HepG2 (cell line): ENCODE data around the gene TMC2. TPM values are rescaled to one million over a fixed set of nuclear protein-coding genes. Genes with fewer than 3 reads are reported as not detected.

Experiments used
- DPF2 ChIP-seq: sonication (generic); formaldehyde crosslinking; IDR thresholded peaks from 2 replicates; pipeline ENCODE4 v1.4.0; 2020; ENCODE audit warnings: mild to moderate bottlenecking, low read depth, missing genetic modification reagents, borderline replicate concordance
- HNF4G ChIP-seq, 2 experiments: sonication (generic) in 1 of 2; formaldehyde crosslinking in 1 of 2; IDR thresholded peaks; 2 replicates each; pipeline versions ENCODE4 v1.4.0 to v1.6.1; 2011 to 2020; ENCODE audit warnings: borderline replicate concordance in 2 of 2, low read depth in 2 of 2, mild to moderate bottlenecking in 2 of 2, low read length in 1 of 2, missing genetic modification reagents in 1 of 2, moderate library complexity in 1 of 2
- MATR3 ChIP-seq: sonication (generic); formaldehyde crosslinking; IDR thresholded peaks from 2 replicates; pipeline ENCODE4 v1.4.0; 2020; ENCODE audit warnings: missing genetic modification reagents
- MTF1 ChIP-seq: sonication (generic); formaldehyde crosslinking; IDR thresholded peaks from 2 replicates; pipeline ENCODE4 v1.5.0; 2020; ENCODE audit warnings: missing genetic modification reagents
- NPAS2 ChIP-seq: sonication (generic); formaldehyde crosslinking; IDR thresholded peaks from 2 replicates; pipeline ENCODE4 v1.8.0; 2022; ENCODE audit warnings: mild to moderate bottlenecking, missing genetic modification reagents, borderline replicate concordance
- PAF1 ChIP-seq: IDR thresholded peaks from 2 replicates; pipeline ENCODE4 v1.6.1; 2016; ENCODE audit warnings: missing genetic modification reagents, missing compliant biosample characterization
- POLR2G ChIP-seq: fragments of 200-400 bp; formaldehyde crosslinking; IDR thresholded peaks from 2 replicates; pipeline ENCODE4 v1.6.1; 2018; ENCODE audit warnings: mild to moderate bottlenecking, low read depth, low read length, moderate library complexity
- SP1 ChIP-seq, 2 experiments: fragments of 450-650 bp in 1 of 2; sonication (generic) in 1 of 2; formaldehyde crosslinking in 1 of 2; IDR thresholded peaks; 2 replicates each; pipeline versions ENCODE4 v1.4.0 to v1.6.1; 2016 to 2020; ENCODE audit warnings: missing genetic modification reagents in 1 of 2
- ZBTB34 ChIP-seq: sonication (generic); formaldehyde crosslinking; IDR thresholded peaks from 2 replicates; pipeline ENCODE4 v1.8.0; 2022; ENCODE audit warnings: mild to moderate bottlenecking, missing genetic modification reagents
- ZNF138 ChIP-seq: sonication (generic); formaldehyde crosslinking; IDR thresholded peaks from 2 replicates; pipeline ENCODE4 v1.5.0; 2020; ENCODE audit warnings: mild to moderate bottlenecking, low read depth, missing genetic modification reagents
- ZNF318 ChIP-seq: sonication (generic); formaldehyde crosslinking; IDR thresholded peaks from 2 replicates; pipeline ENCODE4 v1.4.0; 2020; ENCODE audit warnings: mild to moderate bottlenecking, missing genetic modification reagents
- ZNF614 ChIP-seq: IDR thresholded peaks from 2 replicates; pipeline ENCODE4 v1.6.1; 2018; ENCODE audit warnings: missing biosample characterization, missing genetic modification reagents, inconsistent platforms, borderline replicate concordance
- ZNF652 ChIP-seq: IDR thresholded peaks from 2 replicates; pipeline ENCODE4 v1.6.1; 2016; ENCODE audit warnings: low read depth, borderline replicate concordance
- ZNF784 ChIP-seq: sonication (generic); formaldehyde crosslinking; IDR thresholded peaks from 2 replicates; pipeline ENCODE4 v1.5.1; 2020; ENCODE audit warnings: missing genetic modification reagents, mild to moderate bottlenecking, borderline replicate concordance
- ZNF839 ChIP-seq: sonication (generic); formaldehyde crosslinking; IDR thresholded peaks from 2 replicates; pipeline ENCODE4 v1.4.0; 2020; ENCODE audit warnings: missing genetic modification reagents, mild to moderate bottlenecking, borderline replicate concordance
- ZSCAN30 ChIP-seq: sonication (generic); formaldehyde crosslinking; IDR thresholded peaks from 2 replicates; pipeline ENCODE4 v1.5.0; 2020; ENCODE audit warnings: mild to moderate bottlenecking, missing genetic modification reagents
- polyA plus RNA-seq, 8 experiments: library from polyadenylated mRNA; depleted of rRNA in 3 of 8; stranded (reverse) in 7 of 8; unstranded in 1 of 8; fragments of >200 nt; fragmentation: Illumina TruSeq in 4 of 8; extraction: Trizol in 4 of 8; gene quantifications; 2 replicates each; pipeline versions ENCODE4 v1.2.1 to v1.2.3, GENCODE V29; 2011 to 2016; ENCODE audit warnings: low read depth in 4 of 8, missing spikeins in 1 of 8, mixed read lengths in 1 of 8; ENCODE audit not compliant: insufficient read depth in 1 of 8
- total RNA-seq, 5 experiments: library from RNA; depleted of rRNA; stranded (reverse); fragments of >200 nt; fragmentation: Illumina TruSeq; extraction: Trizol; gene quantifications; 2 replicates each; pipeline ENCODE4 v1.2.3, GENCODE V29; 2016; ENCODE audit warnings: low read depth in 1 of 5

TMC2 gene
- total and polyA plus RNA-seq, 2 of the 13 experiments (the other 11 are each of a cell fraction or from before 2014, with no cell fraction given) = not detected

GRCh38 chr20:2663887-2664719, 127.7 kb downstream of the TMC2 start, which contains the start of gene IDH3B (continued):
- TF ChIP-seq ZNF318 (CRISPR knock-in tag) = peak; percentile 47; the same call in 1 of the 2 replicates
- no peak; the same call in 1 of the 2 replicates for TF ChIP-seq ZNF138 (CRISPR knock-in tag)
- TF ChIP-seq POLR2G = peak; percentile 99
- TF ChIP-seq SP1 (IDR thresholded peaks at IDR 0.05) = no peak
- peak; percentile 87 for TF ChIP-seq SP1 (CRISPR knock-in tag; IDR thresholded peaks at IDR 0.05)
- peak; percentile 51; the same call in 1 of the 2 replicates for TF ChIP-seq HNF4G (IDR thresholded peaks at IDR 0.05; ENCODE audit: borderline replicate concordance, low read depth, low read length)
- TF ChIP-seq HNF4G (CRISPR knock-in tag; IDR thresholded peaks at IDR 0.05; ENCODE audit: borderline replicate concordance, low read depth) = no peak; the same call in 1 of the 2 replicates
- TF ChIP-seq MATR3 (CRISPR knock-in tag) = 0 out of 2 replicates have a peak, but pooled peaks have one; percentile 11
- peak; percentile 83; the same call in 1 of the 2 replicates for TF ChIP-seq ZBTB34
- TF ChIP-seq ZNF839 (CRISPR knock-in tag) = peak; percentile 88; the same call in 1 of the 2 replicates
- TF ChIP-seq DPF2 (CRISPR knock-in tag) = no peak
- TF ChIP-seq ZNF652 = peak; percentile 28; the same call in 1 of the 2 replicates
- no peak; the same call in 1 of the 2 replicates for TF ChIP-seq MTF1
- TF ChIP-seq ZNF614 = no peak; the same call in none of the 2 replicates
- TF ChIP-seq PAF1 (CRISPR knock-in tag) = no peak
- TF ChIP-seq ZSCAN30 = peak; percentile 33; the same call in 1 of the 2 replicates
- TF ChIP-seq ZNF784 (CRISPR knock-in tag) = peak; percentile 99
- TF ChIP-seq NPAS2 (CRISPR knock-in tag) = no peak
